ENCODE results near the gene C1orf232.
A peak's percentile ranks its signal among the peaks of the same experiment; 100 is the strongest.

Gene C1orf232

GRCh38 chr1:26158908-26159742 is 9.6 kb downstream of the C1orf232 start, which contains the start of gene FAM110D:
Gene FAM110D, plus strand, starts transcription at chr1:26159079. Its CDS starts 2,213 bp downstream, at chr1:26161292.
- no peak for ATAC-seq (replicated peaks; ENCODE audit: extremely low read depth, poor library complexity, severe bottlenecking)
- Mint-ChIP-seq H3K4me3 (no peak within 1 kb of the TSS), H3K36me3 (ENCODE audit: insufficient read depth) (peaks cover 1% of the 10 kb centered on the region), H3K4me1 (peaks cover 5% of the 10 kb centered on the region), H3K27me3 (peaks cover 53% of the 10 kb centered on the region), H3K9me3 (no peaks in the 10 kb centered on the region), H3K27ac (ENCODE audit: low read depth) (no peak within 1 kb of the TSS)
- no peak for DNase-seq (ENCODE audit: low spot score in 2 of 2)

GRCh38 chr1:26158271-26158907 is 10.4 kb downstream of the C1orf232 start:
- ATAC-seq (replicated peaks; ENCODE audit: extremely low read depth, poor library complexity, severe bottlenecking) = no peak
- Mint-ChIP-seq H3K9me3 (no peaks in the 10 kb centered on the region), H3K27ac (ENCODE audit: low read depth) (no peak overlapping the region), H3K4me1 (peaks cover 5% of the 10 kb centered on the region), H3K4me3 (no peak overlapping the region), H3K27me3 (peaks cover 54% of the 10 kb centered on the region), H3K36me3 (ENCODE audit: insufficient read depth) (peaks cover 1% of the 10 kb centered on the region)
- DNase-seq (ENCODE audit: low spot score in 2 of 2) = no peak

- H3K27me3 Mint-ChIP-seq = peaks cover 48% of the 10 kb centered on the region
- no peaks in the 10 kb centered on the region for H3K9me3 Mint-ChIP-seq
Measured at GRCh38 chr1:26156285-26157038, 12.3 kb downstream of the C1orf232 start.

GRCh38 chr1:26155370-26156284 is 13.1 kb downstream of the C1orf232 start:
- H3K27me3 Mint-ChIP-seq = peaks cover 54% of the 10 kb centered on the region
- H3K27ac Mint-ChIP-seq (ENCODE audit: low read depth) = no peak overlapping the region

More at GRCh38 chr1:26156285-26157038, 12.3 kb downstream of the C1orf232 start:
- no peak for ATAC-seq (replicated peaks; ENCODE audit: extremely low read depth, poor library complexity, severe bottlenecking)
- Mint-ChIP-seq H3K4me3 (no peak overlapping the region), H3K36me3 (ENCODE audit: insufficient read depth) (no peaks in the 10 kb centered on the region), H3K27ac (ENCODE audit: low read depth) (no peak overlapping the region), H3K4me1 (no peaks in the 10 kb centered on the region)
- DNase-seq (ENCODE audit: low spot score in 2 of 2) = no peak

GRCh38 chr1:26154750-26155149 is 14.0 kb downstream of the C1orf232 start:
- Mint-ChIP-seq H3K36me3 (ENCODE audit: insufficient read depth) (no peaks in the 10 kb centered on the region), H3K4me3 (no peak overlapping the region), H3K9me3 (no peaks in the 10 kb centered on the region), H3K27me3 (peaks cover 57% of the 10 kb centered on the region), H3K27ac (ENCODE audit: low read depth) (no peak overlapping the region), H3K4me1 (no peaks in the 10 kb centered on the region)
- DNase-seq (ENCODE audit: low spot score in 2 of 2) (no peak), ATAC-seq (replicated peaks; ENCODE audit: extremely low read depth, poor library complexity, severe bottlenecking) (no peak)

More at GRCh38 chr1:26155370-26156284, 13.1 kb downstream of the C1orf232 start:
- no peaks in the 10 kb centered on the region for H3K36me3 Mint-ChIP-seq (ENCODE audit: insufficient read depth)
- H3K4me1 Mint-ChIP-seq = no peaks in the 10 kb centered on the region
- no peak overlapping the region for H3K4me3 Mint-ChIP-seq
- DNase-seq (ENCODE audit: low spot score in 2 of 2) (no peak), ATAC-seq (replicated peaks; ENCODE audit: extremely low read depth, poor library complexity, severe bottlenecking) (no peak)
- no peaks in the 10 kb centered on the region for H3K9me3 Mint-ChIP-seq

- Mint-ChIP-seq H3K4me3 (no peak overlapping the region), H3K36me3 (ENCODE audit: insufficient read depth) (no peaks in the 10 kb centered on the region)
- ATAC-seq (replicated peaks; ENCODE audit: extremely low read depth, poor library complexity, severe bottlenecking) = no peak
Measured at GRCh38 chr1:26153966-26154532, 14.7 kb downstream of the C1orf232 start.

GRCh38 chr1:26148887-26149286 is 19.9 kb downstream of the C1orf232 start:
- Mint-ChIP-seq H3K27ac (ENCODE audit: low read depth) (no peak overlapping the region), H3K27me3 (peaks cover 50% of the 10 kb centered on the region), H3K4me1 (peaks cover 5% of the 10 kb centered on the region), H3K4me3 (no peak overlapping the region), H3K9me3 (no peaks in the 10 kb centered on the region), H3K36me3 (ENCODE audit: insufficient read depth) (no peaks in the 10 kb centered on the region)
- no peak for DNase-seq (ENCODE audit: low spot score in 2 of 2)
- no peak for ATAC-seq (replicated peaks; ENCODE audit: extremely low read depth, poor library complexity, severe bottlenecking)

More at GRCh38 chr1:26153966-26154532, 14.7 kb downstream of the C1orf232 start:
- no peaks in the 10 kb centered on the region for H3K9me3 Mint-ChIP-seq
- H3K27me3 Mint-ChIP-seq = peaks cover 57% of the 10 kb centered on the region
- no peak for DNase-seq (ENCODE audit: low spot score in 2 of 2)
- no peaks in the 10 kb centered on the region for H3K4me1 Mint-ChIP-seq
- no peak overlapping the region for H3K27ac Mint-ChIP-seq (ENCODE audit: low read depth)

- Mint-ChIP-seq H3K27ac (ENCODE audit: low read depth) (no peak overlapping the region), H3K9me3 (no peaks in the 10 kb centered on the region), H3K4me3 (no peak overlapping the region), H3K36me3 (ENCODE audit: insufficient read depth) (peaks cover 1% of the 10 kb centered on the region), H3K4me1 (peaks cover 5% of the 10 kb centered on the region), H3K27me3 (peaks cover 49% of the 10 kb centered on the region)
- DNase-seq (ENCODE audit: low spot score in 2 of 2) (no peak), ATAC-seq (replicated peaks; ENCODE audit: extremely low read depth, poor library complexity, severe bottlenecking) (no peak)
Measured at GRCh38 chr1:26145960-26146294, 22.8 kb downstream of the C1orf232 start.

GRCh38 chr1:26145041-26145959 is 23.5 kb downstream of the C1orf232 start:
- peaks cover 1% of the 10 kb centered on the region for H3K36me3 Mint-ChIP-seq (ENCODE audit: insufficient read depth)
- H3K9me3 Mint-ChIP-seq = no peaks in the 10 kb centered on the region
- no peak overlapping the region for H3K27ac Mint-ChIP-seq (ENCODE audit: low read depth)
- no peak overlapping the region for H3K4me3 Mint-ChIP-seq
- peak; percentile 56 to 58 for DNase-seq (ENCODE audit: low spot score in 2 of 2)
- peaks cover 5% of the 10 kb centered on the region for H3K4me1 Mint-ChIP-seq
- peaks cover 47% of the 10 kb centered on the region for H3K27me3 Mint-ChIP-seq
- peak; percentile 73 for ATAC-seq (replicated peaks; ENCODE audit: extremely low read depth, poor library complexity, severe bottlenecking)

GRCh38 chr1:26142159-26142558 is 26.6 kb downstream of the C1orf232 start:
- Mint-ChIP-seq H3K4me1 (peaks cover 11% of the 10 kb centered on the region), H3K27me3 (peaks cover 23% of the 10 kb centered on the region), H3K27ac (ENCODE audit: low read depth) (no peak overlapping the region), H3K4me3 (no peak overlapping the region), H3K36me3 (ENCODE audit: insufficient read depth) (peaks cover 1% of the 10 kb centered on the region), H3K9me3 (no peaks in the 10 kb centered on the region)
- DNase-seq (ENCODE audit: low spot score in 2 of 2) = no peak
- ATAC-seq (replicated peaks; ENCODE audit: extremely low read depth, poor library complexity, severe bottlenecking) = no peak
